ENCODE data around the gene FBXL17. TPM values are rescaled to one million over a fixed set of nuclear protein-coding genes. Genes with fewer than 3 reads are reported as not detected.
A peak's percentile ranks its signal among the peaks of the same experiment; 100 is the strongest.

Gene FBXL17
- total RNA-seq, 1 donor from 2014 or later = 8.2 TPM

DNA sequence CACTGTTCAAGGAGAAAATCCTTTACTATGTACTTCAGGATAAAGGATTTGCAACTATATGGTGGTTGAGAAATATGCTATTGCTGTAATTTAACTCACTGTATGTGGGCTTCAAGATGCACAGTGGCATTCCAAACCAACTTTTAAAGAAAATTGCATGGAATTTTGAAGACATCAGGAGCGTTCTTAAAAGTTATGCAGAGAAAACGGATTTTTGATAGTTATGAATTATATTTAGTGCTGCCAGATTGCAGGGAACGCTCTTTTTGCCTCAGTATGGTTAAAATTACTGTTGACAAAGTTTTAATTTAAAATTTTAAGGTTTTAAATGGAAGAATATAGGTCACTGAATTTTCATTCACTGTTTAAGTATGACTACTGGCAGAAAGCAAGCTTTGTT lies 375.1 kb downstream of the FBXL17 start:
- no peaks in the 10 kb centered on the region for H3K27me3 Mint-ChIP-seq (ENCODE audit: insufficient read depth)
- no peak overlapping the region for H3K4me3 Mint-ChIP-seq
- H3K27ac Mint-ChIP-seq = no peak overlapping the region
- DNase-seq (ENCODE audit: low spot score) = no peak
- intact Hi-C loops (cut with micrococcal nuclease) = no loop called here
- peaks cover 14% of the 10 kb centered on the region for H3K4me1 Mint-ChIP-seq (ENCODE audit: low read depth)
- H3K9me3 Mint-ChIP-seq = no peaks in the 10 kb centered on the region
- no peaks in the 10 kb centered on the region for H3K36me3 Mint-ChIP-seq (ENCODE audit: low read depth)

- DNase-seq (ENCODE audit: low spot score) = peak; percentile 11
- Mint-ChIP-seq H3K36me3 (ENCODE audit: low read depth) (no peaks in the 10 kb centered on the region), H3K27me3 (ENCODE audit: insufficient read depth) (no peaks in the 10 kb centered on the region), H3K4me3 (peak overlapping the region; percentile 35), H3K27ac (peak overlapping the region; percentile 36), H3K4me1 (ENCODE audit: low read depth) (peaks cover 14% of the 10 kb centered on the region), H3K9me3 (no peaks in the 10 kb centered on the region)
- intact Hi-C loops (cut with micrococcal nuclease) = loop anchor here (5.0 kb wide), 1 partner anchor 86 kb away; no protein-coding TSS in a partner anchor
Measured at GRCh38 chr5:108003178-108003577, 378.7 kb downstream of the FBXL17 start.

GRCh38 chr5:108001222-108001621 lies 380.7 kb downstream of the FBXL17 start:
- Mint-ChIP-seq H3K9me3 (no peaks in the 10 kb centered on the region), H3K27ac (no peak overlapping the region), H3K27me3 (ENCODE audit: insufficient read depth) (no peaks in the 10 kb centered on the region), H3K36me3 (ENCODE audit: low read depth) (no peaks in the 10 kb centered on the region), H3K4me1 (ENCODE audit: low read depth) (peaks cover 14% of the 10 kb centered on the region), H3K4me3 (no peak overlapping the region)
- no peak for DNase-seq (ENCODE audit: low spot score)
- intact Hi-C loops (cut with micrococcal nuclease) = loop anchor here (5.0 kb wide), 1 partner anchor 84 kb away; no protein-coding TSS in a partner anchor

DNA sequence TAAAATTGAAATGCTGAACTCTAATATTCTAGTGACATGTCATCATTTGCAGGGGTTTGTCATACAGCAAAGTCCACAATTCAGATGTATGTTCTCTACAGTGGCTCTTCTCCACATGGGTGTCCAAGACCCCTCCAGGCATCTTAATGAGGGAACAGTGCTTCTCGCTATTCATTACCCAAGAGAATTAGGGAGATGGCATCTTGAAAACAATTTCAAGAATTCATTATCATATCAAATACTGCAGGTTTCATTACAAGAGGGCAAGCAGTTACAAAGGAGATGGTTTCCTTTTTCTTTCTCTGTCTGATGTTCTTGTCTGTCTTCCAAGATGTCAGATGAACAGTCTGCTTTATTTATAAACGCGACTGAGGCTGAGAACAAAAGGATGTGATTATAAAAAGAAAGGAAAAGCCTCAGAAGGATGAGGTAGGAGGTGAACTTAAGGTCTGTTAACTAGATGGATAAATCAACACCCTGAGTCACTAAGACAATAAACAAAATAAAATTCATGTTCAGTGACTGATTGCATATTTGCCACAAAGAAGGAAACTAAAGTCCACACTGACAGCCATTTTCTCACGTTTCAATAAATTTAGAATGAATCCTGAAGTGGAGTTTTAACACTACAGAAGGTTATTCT lies 384.4 kb downstream of the FBXL17 start:
- H3K4me1 Mint-ChIP-seq (ENCODE audit: low read depth) = peaks cover 3% of the 10 kb centered on the region

DNA sequence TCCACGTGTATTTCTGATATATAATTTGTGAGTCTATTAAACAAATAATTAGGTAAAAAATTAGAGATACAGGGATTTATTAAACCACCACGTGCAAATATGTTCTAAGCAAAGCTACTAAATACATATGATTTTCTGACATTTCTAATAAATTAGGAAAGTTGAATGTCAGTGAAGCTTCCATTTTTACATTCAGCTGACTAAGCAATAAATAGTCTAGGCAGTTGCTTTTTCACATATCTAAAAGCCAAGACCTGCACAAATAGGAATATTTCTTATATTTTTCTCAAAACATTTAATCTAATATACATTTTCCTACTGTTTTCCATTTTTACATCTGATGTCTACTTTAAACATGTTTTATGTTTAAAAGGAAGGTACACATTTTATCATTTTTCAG lies 388.6 kb downstream of the FBXL17 start:
- intact Hi-C loops (cut with micrococcal nuclease) = no loop called here
- Mint-ChIP-seq H3K9me3 (no peaks in the 10 kb centered on the region), H3K27ac (no peak overlapping the region), H3K4me1 (ENCODE audit: low read depth) (no peaks in the 10 kb centered on the region), H3K36me3 (ENCODE audit: low read depth) (no peaks in the 10 kb centered on the region), H3K4me3 (no peak overlapping the region), H3K27me3 (ENCODE audit: insufficient read depth) (no peaks in the 10 kb centered on the region)
- DNase-seq (ENCODE audit: low spot score) = no peak

More for the DNA sequence above, 384.4 kb downstream of the FBXL17 start:
- Mint-ChIP-seq H3K27me3 (ENCODE audit: insufficient read depth) (no peaks in the 10 kb centered on the region), H3K27ac (no peak overlapping the region), H3K4me3 (no peak overlapping the region), H3K9me3 (no peaks in the 10 kb centered on the region), H3K36me3 (ENCODE audit: low read depth) (no peaks in the 10 kb centered on the region)
- no peak for DNase-seq (ENCODE audit: low spot score)
- intact Hi-C loops (cut with micrococcal nuclease) = no loop called here

DNA sequence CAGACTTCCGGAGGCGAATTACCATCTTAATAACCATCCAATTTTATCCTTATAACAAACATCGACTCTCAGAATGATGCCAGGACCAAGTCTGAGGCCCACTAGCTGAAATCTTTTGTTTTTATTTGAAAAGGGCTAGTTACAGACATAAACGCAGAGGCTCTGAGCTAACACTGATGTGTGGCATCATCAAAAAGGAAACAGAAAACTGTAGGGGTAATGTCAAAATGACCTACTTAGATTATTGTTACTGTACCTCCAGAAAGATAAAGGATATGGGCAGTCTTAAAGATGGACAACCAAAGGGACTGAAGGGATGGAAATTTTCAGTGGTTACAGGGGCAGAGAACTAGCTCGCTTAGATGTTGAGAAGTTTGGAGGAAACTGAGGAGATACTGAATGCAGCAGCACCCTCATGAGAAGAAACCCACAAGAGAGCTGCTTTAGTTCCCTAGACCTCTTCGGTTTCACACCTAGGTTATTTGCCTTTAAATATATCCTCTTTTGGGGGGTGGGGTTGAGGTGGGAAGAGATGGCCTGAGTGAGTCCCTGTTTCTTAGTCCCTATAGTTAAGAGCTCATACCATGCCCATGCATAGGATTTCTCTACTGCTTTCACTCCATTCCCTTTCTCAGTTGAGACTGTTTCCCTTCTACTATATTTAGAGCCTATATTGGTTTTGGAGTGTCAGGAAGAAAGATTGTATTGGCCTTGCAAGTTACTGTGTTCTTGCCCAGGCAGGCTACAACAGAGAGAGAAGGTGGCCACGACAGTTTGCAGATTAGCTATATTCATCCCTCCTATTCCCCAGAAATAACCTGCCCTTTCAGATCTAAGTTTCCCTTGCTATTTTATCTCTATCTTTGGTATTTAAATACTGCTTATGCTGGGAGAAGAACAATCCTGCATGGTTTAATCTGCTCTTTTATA lies 390.8 kb downstream of the FBXL17 start:
- no peaks in the 10 kb centered on the region for H3K4me1 Mint-ChIP-seq (ENCODE audit: low read depth)
- no peaks in the 10 kb centered on the region for H3K27me3 Mint-ChIP-seq (ENCODE audit: insufficient read depth)
- no peaks in the 10 kb centered on the region for H3K36me3 Mint-ChIP-seq (ENCODE audit: low read depth)
- no peak for DNase-seq (ENCODE audit: low spot score)
- intact Hi-C loops (cut with micrococcal nuclease) = no loop called here
- no peak overlapping the region for H3K4me3 Mint-ChIP-seq
- no peaks in the 10 kb centered on the region for H3K9me3 Mint-ChIP-seq
- no peak overlapping the region for H3K27ac Mint-ChIP-seq

GRCh38 chr5:107985144-107985543 lies 396.8 kb downstream of the FBXL17 start:
- Mint-ChIP-seq H3K27ac (no peak overlapping the region), H3K27me3 (ENCODE audit: insufficient read depth) (peaks cover 2% of the 10 kb centered on the region), H3K4me1 (ENCODE audit: low read depth) (peaks cover 5% of the 10 kb centered on the region), H3K4me3 (no peak overlapping the region), H3K9me3 (no peaks in the 10 kb centered on the region), H3K36me3 (ENCODE audit: low read depth) (peaks cover 1% of the 10 kb centered on the region)
- DNase-seq (ENCODE audit: low spot score) = no peak
- intact Hi-C loops (cut with micrococcal nuclease) = no loop called here

DNA sequence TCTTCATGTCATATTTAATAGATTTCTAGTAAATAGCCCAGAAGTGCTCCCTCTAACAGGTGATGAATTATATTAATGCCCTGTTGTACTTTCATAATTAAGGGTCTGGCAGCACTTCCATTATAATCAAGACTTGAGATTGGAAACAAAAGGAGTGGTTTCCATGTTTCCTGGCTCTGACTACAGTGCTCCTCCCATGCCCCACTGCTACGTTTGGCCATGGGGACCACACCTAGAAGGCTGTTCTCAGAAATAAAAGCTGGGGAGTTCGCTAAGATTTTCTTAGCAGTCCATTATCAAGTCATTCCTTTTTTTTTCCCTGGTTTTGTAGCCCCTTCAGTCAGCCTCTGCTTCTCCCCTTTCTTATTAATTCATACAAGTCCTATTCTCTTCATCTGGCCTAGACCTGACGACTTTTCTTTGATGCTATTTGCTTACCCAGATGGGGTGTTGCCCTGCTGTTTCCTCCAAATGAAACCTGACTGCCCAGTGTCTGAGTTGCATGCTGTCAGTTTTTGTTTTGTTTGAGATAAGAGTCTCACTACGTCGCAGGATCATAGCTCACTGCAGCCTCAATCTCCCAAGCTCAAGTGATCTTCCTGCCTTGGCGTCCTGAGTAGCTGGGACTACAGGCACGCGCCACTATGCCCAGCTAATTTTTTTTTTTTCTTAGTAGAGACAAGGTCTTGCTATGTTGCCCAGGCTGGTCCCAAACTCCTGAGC lies 399.0 kb downstream of the FBXL17 start:
- no peak overlapping the region for H3K4me3 Mint-ChIP-seq
- peaks cover 2% of the 10 kb centered on the region for H3K27me3 Mint-ChIP-seq (ENCODE audit: insufficient read depth)
- H3K4me1 Mint-ChIP-seq (ENCODE audit: low read depth) = peaks cover 10% of the 10 kb centered on the region
- no peak overlapping the region for H3K27ac Mint-ChIP-seq
- DNase-seq (ENCODE audit: low spot score) = no peak
- intact Hi-C loops (cut with micrococcal nuclease) = no loop called here
- no peaks in the 10 kb centered on the region for H3K9me3 Mint-ChIP-seq
- peaks cover 1% of the 10 kb centered on the region for H3K36me3 Mint-ChIP-seq (ENCODE audit: low read depth)

DNA sequence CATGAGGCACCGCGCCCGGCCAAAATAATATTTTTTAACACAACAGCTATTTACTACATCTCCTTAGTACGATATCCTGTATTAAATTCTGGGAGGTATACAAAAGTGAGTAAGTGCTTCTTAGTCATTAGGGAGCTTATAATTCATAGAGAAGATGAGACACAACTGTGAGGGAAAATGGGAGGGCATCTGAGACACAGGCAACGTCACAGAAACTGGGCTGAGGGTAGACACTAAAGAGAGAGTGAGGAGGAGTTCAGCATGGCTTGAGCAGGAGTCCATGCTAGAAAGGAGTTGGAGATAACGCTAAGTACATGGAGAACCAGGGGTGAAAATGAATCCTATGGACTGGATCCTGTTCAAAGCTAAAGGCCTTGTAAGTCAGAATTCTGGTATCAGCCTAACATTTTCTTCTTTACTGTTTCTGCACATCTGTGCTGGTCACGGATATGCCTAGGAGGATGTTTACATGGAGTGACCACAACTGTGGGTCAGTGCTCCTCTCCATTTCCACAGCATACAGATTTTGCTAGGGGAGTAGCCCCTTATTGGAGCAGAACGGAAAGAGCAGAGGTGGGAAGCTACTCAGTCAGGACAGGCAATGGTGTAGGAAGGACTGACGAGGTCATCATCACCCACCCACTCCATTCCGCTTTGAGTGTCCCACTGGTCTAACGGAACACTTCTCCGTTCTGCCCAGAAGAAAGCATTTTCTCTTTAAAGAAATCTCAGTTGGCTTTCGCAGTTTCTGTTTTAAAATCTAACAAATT lies 400.8 kb downstream of the FBXL17 start:
- H3K9me3 Mint-ChIP-seq = no peaks in the 10 kb centered on the region
- peaks cover 1% of the 10 kb centered on the region for H3K36me3 Mint-ChIP-seq (ENCODE audit: low read depth)
- intact Hi-C loops (cut with micrococcal nuclease) = no loop called here
- H3K27ac Mint-ChIP-seq = no peak overlapping the region
- H3K4me3 Mint-ChIP-seq = no peak overlapping the region
- H3K4me1 Mint-ChIP-seq (ENCODE audit: low read depth) = peaks cover 10% of the 10 kb centered on the region
- DNase-seq (ENCODE audit: low spot score) = no peak
- H3K27me3 Mint-ChIP-seq (ENCODE audit: insufficient read depth) = peaks cover 2% of the 10 kb centered on the region

GRCh38 chr5:107979900-107980299 lies 402.0 kb downstream of the FBXL17 start:
- Mint-ChIP-seq H3K27ac (no peak overlapping the region), H3K36me3 (ENCODE audit: low read depth) (peaks cover 1% of the 10 kb centered on the region), H3K4me1 (ENCODE audit: low read depth) (peaks cover 10% of the 10 kb centered on the region), H3K27me3 (ENCODE audit: insufficient read depth) (peaks cover 2% of the 10 kb centered on the region), H3K9me3 (no peaks in the 10 kb centered on the region), H3K4me3 (no peak overlapping the region)
- intact Hi-C loops (cut with micrococcal nuclease) = no loop called here
- no peak for DNase-seq (ENCODE audit: low spot score)

DNA sequence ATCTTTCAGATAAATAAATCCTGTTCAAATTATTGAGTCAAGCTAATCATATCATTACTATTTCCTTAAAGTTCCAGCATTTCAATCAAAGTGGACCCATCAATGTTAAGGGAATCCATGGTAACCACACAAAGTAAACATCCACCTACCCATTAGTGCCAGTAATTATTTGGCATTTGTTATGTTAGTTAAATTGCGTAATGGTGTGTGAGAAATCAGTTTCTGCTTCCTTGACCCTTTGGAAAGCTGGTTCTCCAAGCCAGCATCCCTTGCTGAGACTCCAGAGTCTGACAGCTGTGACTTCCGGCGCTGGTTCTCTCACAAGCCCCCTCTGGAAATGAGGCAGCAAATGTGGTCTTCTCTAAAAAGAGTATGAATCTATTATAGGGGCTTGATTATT lies 402.6 kb downstream of the FBXL17 start:
- H3K36me3 Mint-ChIP-seq (ENCODE audit: low read depth) = peaks cover 1% of the 10 kb centered on the region
- peaks cover 10% of the 10 kb centered on the region for H3K4me1 Mint-ChIP-seq (ENCODE audit: low read depth)
- intact Hi-C loops (cut with micrococcal nuclease) = no loop called here
- no peaks in the 10 kb centered on the region for H3K9me3 Mint-ChIP-seq
- no peak overlapping the region for H3K4me3 Mint-ChIP-seq
- H3K27ac Mint-ChIP-seq = no peak overlapping the region
- DNase-seq (ENCODE audit: low spot score) = no peak
- H3K27me3 Mint-ChIP-seq (ENCODE audit: insufficient read depth) = peaks cover 2% of the 10 kb centered on the region

DNA sequence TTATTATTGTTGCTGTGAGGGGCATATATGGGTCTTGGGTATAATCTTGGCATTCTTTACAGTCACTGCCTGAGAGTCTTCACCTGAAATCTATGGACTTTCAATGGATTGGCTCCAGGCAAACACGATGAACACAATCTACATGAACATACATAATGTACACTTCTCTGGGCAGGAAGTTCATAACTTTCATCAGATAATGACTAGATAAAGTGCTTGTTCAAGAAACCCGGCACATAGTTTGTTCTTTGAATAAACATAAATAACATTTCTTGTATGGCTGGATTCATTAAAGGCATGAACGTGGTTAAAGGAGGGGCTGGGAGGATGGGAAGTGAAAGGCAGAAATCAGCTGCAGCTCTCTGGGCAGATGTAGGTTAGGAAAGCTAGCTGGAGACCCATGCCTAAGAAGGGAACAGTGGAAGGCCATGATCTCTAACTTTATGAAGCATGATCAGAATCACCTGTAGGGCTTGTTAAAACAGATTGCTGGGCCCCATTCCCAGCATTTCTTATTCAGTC lies 404.3 kb downstream of the FBXL17 start:
- H3K9me3 Mint-ChIP-seq = no peaks in the 10 kb centered on the region
- peaks cover 5% of the 10 kb centered on the region for H3K4me1 Mint-ChIP-seq (ENCODE audit: low read depth)
- no peak for DNase-seq (ENCODE audit: low spot score)
- no peak overlapping the region for H3K27ac Mint-ChIP-seq
- H3K4me3 Mint-ChIP-seq = no peak overlapping the region
- intact Hi-C loops (cut with micrococcal nuclease) = no loop called here
- H3K27me3 Mint-ChIP-seq (ENCODE audit: insufficient read depth) = no peaks in the 10 kb centered on the region
- H3K36me3 Mint-ChIP-seq (ENCODE audit: low read depth) = no peaks in the 10 kb centered on the region
